H1 (cell line): ENCODE data around the gene TNFAIP8L3. TPM values are rescaled to one million over a fixed set of nuclear protein-coding genes. Genes with fewer than 3 reads are reported as not detected.

Source experiments
- CTCF ChIA-PET: fragments of 300-600 bp; sonication (Branson Sonifier 250); formaldehyde crosslinking; loops from one replicate; lab custom pipeline; 2021; ENCODE audit not compliant: partially characterized antibody; lab: Charles Lee
- POLR2A ChIA-PET: fragments of 300-600 bp; sonication (Branson Sonifier 250); formaldehyde crosslinking; loops from one replicate; lab custom pipeline; 2021; ENCODE audit warnings: inconsistent platforms; ENCODE audit not compliant: partially characterized antibody; lab: Charles Lee
- DNase-seq, 2 experiments: peaks; one replicate each; pipeline versions ENCODE4 v3.0.0 to v3.0.0-alpha.2; 2010 to 2022; ENCODE audit warnings: low spot score in 2 of 2, low read depth in 1 of 2, mixed read lengths in 1 of 2
- FAIRE-seq: peaks from 2 replicates; lab custom pipeline; 2011; peaks lifted over from hg19 to GRCh38; lab: Jason Lieb, UNC
- H2AFZ ChIP-seq: 2 replicates; pipeline ENCODE4 v1.8.1; 2012; ENCODE audit warnings: low read length, inconsistent platforms
- H2AK5ac ChIP-seq: 2 replicates; pipeline ENCODE4 v1.6.1; 2013; ENCODE audit warnings: low read depth, low read length
- H2BK120ac ChIP-seq: replicated peaks from 2 replicates; pipeline ENCODE3; 2013; ENCODE audit warnings: low read depth, low read length, inconsistent platforms
- H2BK12ac ChIP-seq: 2 replicates; pipeline ENCODE4 v1.6.1; 2013; ENCODE audit warnings: low read depth, low read length
- H2BK15ac ChIP-seq: 2 replicates; pipeline ENCODE4 v1.6.1; 2013; ENCODE audit warnings: low read length
- H2BK20ac ChIP-seq: 2 replicates; pipeline ENCODE4 v1.6.1; 2013; ENCODE audit warnings: low read length
- H2BK5ac ChIP-seq: 2 replicates; pipeline ENCODE4 v1.6.1; 2013; ENCODE audit warnings: low read depth, low read length
- H3K14ac ChIP-seq: 2 replicates; pipeline ENCODE4 v1.6.1; 2013; ENCODE audit warnings: inconsistent platforms; ENCODE audit not compliant: insufficient read length
- H3K18ac ChIP-seq: 2 replicates; pipeline ENCODE4 v1.6.1; 2013; ENCODE audit warnings: low read length; ENCODE audit errors: extremely low read depth
- H3K23ac ChIP-seq: 2 replicates; pipeline ENCODE4 v1.6.1; 2013; ENCODE audit warnings: inconsistent platforms; ENCODE audit not compliant: insufficient read length
- H3K23me2 ChIP-seq: 2 replicates; pipeline ENCODE4 v1.6.1; 2013; ENCODE audit warnings: low read depth, low read length
- H3K27ac ChIP-seq: 2 replicates; pipeline ENCODE4 v1.6.1; 2011; ENCODE audit warnings: low read depth, low read length, inconsistent platforms
- H3K27me3 ChIP-seq, 4 experiments: replicated peaks in 1 of 4; 1 replicate in 1 of 4; 2 replicates in 3 of 4; pipeline versions ENCODE4 v1.6.1 to v1.8.1; 2011 to 2013; ENCODE audit warnings: low read length in 3 of 4, mild to moderate bottlenecking in 3 of 4, inconsistent platforms in 2 of 4, mixed read lengths in 2 of 4, moderate library complexity in 1 of 4; ENCODE audit not compliant: control insufficient read depth in 3 of 4, insufficient read depth in 3 of 4; ENCODE audit errors: extremely low read depth in 1 of 4
- H3K36me3 ChIP-seq, 4 experiments: 2 replicates each; pipeline versions ENCODE4 v1.6.1 to v1.8.1; 2011 to 2013; ENCODE audit warnings: mild to moderate bottlenecking in 4 of 4, low read length in 3 of 4, moderate library complexity in 2 of 4, control low read depth in 1 of 4, inconsistent platforms in 1 of 4; ENCODE audit not compliant: insufficient read depth in 4 of 4, control insufficient read depth in 2 of 4
- H3K4ac ChIP-seq: replicated peaks from 2 replicates; pipeline ENCODE3; 2013; ENCODE audit warnings: low read length, low read depth, mixed read lengths, inconsistent platforms; ENCODE audit not compliant: insufficient read length
- H3K4me1 ChIP-seq, 4 experiments: replicated peaks in 1 of 4; 1 replicate in 1 of 4; 2 replicates in 3 of 4; pipeline versions ENCODE4 v1.6.1 to v1.8.1; 2011 to 2013; ENCODE audit warnings: low read length in 3 of 4, inconsistent platforms in 2 of 4, mixed read lengths in 1 of 4; ENCODE audit not compliant: insufficient read depth in 4 of 4, control insufficient read depth in 3 of 4
- H3K4me2 ChIP-seq, 2 experiments: 2 replicates each; pipeline versions ENCODE4 v1.6.1 to v1.8.1; 2011 to 2013; ENCODE audit warnings: low read depth in 2 of 2, low read length in 2 of 2, control low read depth in 1 of 2, inconsistent platforms in 1 of 2, mild to moderate bottlenecking in 1 of 2; ENCODE audit not compliant: insufficient read depth in 1 of 2
- H3K4me3 ChIP-seq, 4 experiments: fragments of 200-600, 300-600 bp in 1 of 4; sonication (generic), shearing (Covaris generic), sonication (Bioruptor Twin) in 1 of 4; 2 replicates each; pipeline versions ENCODE4 v1.5.1 to v1.8.1; 2011 to 2016; ENCODE audit warnings: low read length in 4 of 4, low read depth in 3 of 4, control low read depth in 2 of 4, inconsistent platforms in 2 of 4, mild to moderate bottlenecking in 2 of 4, mixed read lengths in 1 of 4, moderate library complexity in 1 of 4; ENCODE audit not compliant: insufficient read depth in 2 of 4; ENCODE audit errors: extremely low read depth in 1 of 4
- H3K56ac ChIP-seq: replicated peaks from 2 replicates; pipeline ENCODE3; 2013; ENCODE audit warnings: low read depth, mild to moderate bottlenecking, mixed read lengths, low read length, inconsistent platforms; ENCODE audit not compliant: insufficient read length
- H3K79me1 ChIP-seq: 2 replicates; pipeline ENCODE4 v1.6.1; 2013; ENCODE audit warnings: low read depth, low read length, control low read depth
- H3K79me2 ChIP-seq, 2 experiments: 2 replicates each; pipeline versions ENCODE4 v1.6.1 to v1.8.1; 2012 to 2013; ENCODE audit warnings: low read length in 2 of 2, mild to moderate bottlenecking in 2 of 2, inconsistent platforms in 1 of 2; ENCODE audit not compliant: insufficient read depth in 2 of 2, control insufficient read depth in 1 of 2
- H3K9ac ChIP-seq, 4 experiments: replicated peaks in 1 of 4; 1 replicate in 1 of 4; 2 replicates in 3 of 4; pipeline versions ENCODE4 v1.6.1 to v1.8.1; 2011 to 2013; ENCODE audit warnings: low read depth in 3 of 4, low read length in 3 of 4, control low read depth in 2 of 4, mild to moderate bottlenecking in 2 of 4, moderate library complexity in 2 of 4, inconsistent platforms in 1 of 4; ENCODE audit errors: extremely low read depth in 1 of 4
- H3K9me3 ChIP-seq, 2 experiments: 2 replicates each; pipeline versions ENCODE4 v1.6.1 to v1.8.1; 2012 to 2013; ENCODE audit warnings: mild to moderate bottlenecking in 2 of 2, moderate library complexity in 2 of 2, control low read depth in 1 of 2, inconsistent platforms in 1 of 2, low read depth in 1 of 2, low read length in 1 of 2, mixed read lengths in 1 of 2; ENCODE audit not compliant: insufficient read depth in 2 of 2
- H4K20me1 ChIP-seq, 2 experiments: replicated peaks in 1 of 2; 2 replicates each; pipeline versions ENCODE3 to v1.8.1; 2011 to 2013; ENCODE audit warnings: inconsistent platforms in 2 of 2, low read length in 2 of 2, mild to moderate bottlenecking in 1 of 2; ENCODE audit not compliant: insufficient read depth in 2 of 2, control insufficient read depth in 1 of 2
- H4K5ac ChIP-seq: 2 replicates; pipeline ENCODE4 v1.6.1; 2013; ENCODE audit warnings: low read length, low read depth, mixed read lengths, inconsistent platforms; ENCODE audit not compliant: insufficient read length
- H4K8ac ChIP-seq: 2 replicates; pipeline ENCODE4 v1.8.0; 2013; ENCODE audit warnings: mild to moderate bottlenecking, moderate library complexity, low read length, inconsistent platforms; ENCODE audit not compliant: insufficient read depth; ENCODE audit errors: extremely low read depth
- H4K91ac ChIP-seq: replicated peaks from 2 replicates; pipeline ENCODE3; 2013; ENCODE audit warnings: low read length, mixed read lengths, inconsistent platforms; ENCODE audit not compliant: insufficient read length
- CBX8 ChIP-seq: fragments of 300-800, 300-1000 bp; sonication (generic); IDR thresholded peaks from 2 replicates; pipeline ENCODE4 v1.7.1; 2016; ENCODE audit warnings: low read depth, low read length, borderline replicate concordance
- POLR2AphosphoS5 ChIP-seq: IDR thresholded peaks from 2 replicates; pipeline ENCODE4 v1.6.1; 2011; ENCODE audit warnings: low read depth, low read length
- RAD21 ChIP-seq, 2 experiments: IDR thresholded peaks in 1 of 2; conservative IDR thresholded peaks in 1 of 2; 2 replicates each; pipeline ENCODE4 v1.6.1; 2011; ENCODE audit warnings: low read depth in 2 of 2, low read length in 2 of 2, improper control_type of control experiment in 1 of 2, inconsistent platforms in 1 of 2, mild to moderate bottlenecking in 1 of 2, moderate library complexity in 1 of 2
- RBBP5 ChIP-seq: IDR thresholded peaks from 2 replicates; pipeline ENCODE4 v1.7.1; 2012; ENCODE audit warnings: low read depth, mild to moderate bottlenecking, inconsistent platforms, low read length, moderate library complexity, borderline replicate concordance
- TEAD4 ChIP-seq: IDR thresholded peaks from 2 replicates; pipeline ENCODE4 v1.6.1; 2012; ENCODE audit warnings: low read depth, low read length, inconsistent platforms, mixed read lengths
- ZNF274 ChIP-seq: IDR thresholded peaks from 2 replicates; pipeline ENCODE4 v1.7.0; 2012; ENCODE audit warnings: low read length, borderline replicate concordance; ENCODE audit errors: extremely low read depth
- WGBS, 2 experiments: shearing (Covaris generic) in 1 of 2; methylation state at CpG; one replicate each; pipeline versions ENCODE4 v1.1.6 to v1.1.7; 2013 to 2015; ENCODE audit warnings: low lambda C conversion rate in 2 of 2, mixed read lengths in 2 of 2, inconsistent platforms in 1 of 2, low coverage in 1 of 2, missing lambda C conversion rate in 1 of 2; ENCODE audit not compliant: insufficient replicate concordance in 2 of 2, insufficient coverage in 1 of 2, insufficient read length in 1 of 2; ENCODE audit errors: extremely low coverage in 1 of 2, missing lambda C conversion rate in 1 of 2; 5-methylcytosine and 5-hydroxymethylcytosine counted together
- polyA plus RNA-seq, 7 experiments: library from polyadenylated mRNA; depleted of rRNA in 3 of 7; stranded (reverse) in 5 of 7; unstranded in 2 of 7; fragments of >200 nt in 5 of 7; fragments of 200-250 nt in 2 of 7; gene quantifications; 1 replicate in 5 of 7; 2 replicates in 1 of 7; 4 replicates in 1 of 7; pipeline versions ENCODE4 v1.2.1 to v1.2.3, GENCODE V29; 2011 to 2013; ENCODE audit warnings: missing spikeins in 2 of 7, mixed read lengths in 2 of 7
- total RNA-seq: library from RNA; stranded (reverse); fragmentation: NEBNext Ultra II Directional; extraction: Animal tissue kit (Norgen Biotek cat#: 25700); gene quantifications from 2 replicates; pipeline ENCODE4 v1.2.1, GENCODE V29; 2021

The TNFAIP8L3 gene
- total and polyA plus RNA-seq, 2 of the 8 experiments (the other 6 are each of a cell fraction or from before 2014, with no cell fraction given) = 0.23 to 0.67 TPM

GRCh38 chr15:51077221-51078153 is 17.2 kb downstream of the TNFAIP8L3 start:
- ChIA-PET CTCF (interaction anchor here (0.6 to 1.0 kb wide), 3 partner anchors 12 to 312 kb away, joined by 3 to 4 read pairs (median 4); no protein-coding TSS in a partner anchor), POLR2A (interaction anchor here (0.7 to 2.3 kb wide), 11 partner anchors 9 to 1708 kb away, joined by 3 to 10 read pairs (median 5); no protein-coding TSS in a partner anchor)
- FAIRE-seq = peak; percentile 57
- H3K56ac ChIP-seq = no peak overlapping the region
- H3K9me3 ChIP-seq = no peaks in the 10 kb centered on the region
- H4K91ac ChIP-seq = peak overlapping the region; percentile 40
- no peak overlapping the region for H2BK120ac ChIP-seq
- no peak overlapping the region for H2AK5ac ChIP-seq
- WGBS, 2 experiments = 43% methylated on average over 32 of the region's 32 CpGs; no CpG with 5 or more reads in 1 of the 2 experiments
- 0 out of 2 replicates have a peak overlapping the region, but pooled peaks have one; percentile 14 for H2BK12ac ChIP-seq
- peak overlapping the region; percentile 36 for H2BK5ac ChIP-seq
- no peak overlapping the region for H3K23ac ChIP-seq
- no peak overlapping the region for H3K14ac ChIP-seq
- H3K4ac ChIP-seq = peak overlapping the region; percentile 22
- no peaks in the 10 kb centered on the region for H3K36me3 ChIP-seq
- H4K5ac ChIP-seq = no peak overlapping the region
- H4K20me1 ChIP-seq = no peaks in the 10 kb centered on the region
- peak overlapping the region; percentile 48 to 51 for H3K4me2 ChIP-seq
- H3K79me2 ChIP-seq = no peaks in the 10 kb centered on the region
- DNase-seq = peak; percentile 66 to 89
- H3K9ac ChIP-seq = peak overlapping the region in 3 of 4 experiments; percentile 17 to 57 (median 25); a peak in 5 of 7 replicates
- H3K18ac ChIP-seq = no peak overlapping the region; the same call in 1 of the 2 replicates
- peaks cover 0 to 9% (median 5%) of the 10 kb centered on the region in 4 experiments; a peak in 4 of 7 replicates for H3K4me1 ChIP-seq
- peak overlapping the region in 3 of 4 experiments; percentile 6 to 49 (median 17); a peak in 5 of 8 replicates for H3K4me3 ChIP-seq
- peak overlapping the region; percentile 4; the same call in 1 of the 2 replicates for H2AFZ ChIP-seq
- H3K27ac ChIP-seq = peak overlapping the region; percentile 13; the same call in 1 of the 2 replicates
- 0 out of 2 replicates have a peak overlapping the region, but pooled peaks have one; percentile 37 for H2BK15ac ChIP-seq
- 0 out of 2 replicates have a peak overlapping the region, but pooled peaks have one; percentile 83 for H2BK20ac ChIP-seq
- no peaks in the 10 kb centered on the region; the same call in 1 of the 2 replicates for H3K23me2 ChIP-seq
- H3K79me1 ChIP-seq = no peaks in the 10 kb centered on the region; the same call in 1 of the 2 replicates
- peak overlapping the region; percentile 76; the same call in 1 of the 2 replicates for H4K8ac ChIP-seq
- H3K27me3 ChIP-seq = no peaks in the 10 kb centered on the region
- TF ChIP-seq POLR2AphosphoS5 (peak; percentile 54; the same call in 1 of the 2 replicates), CBX8 (no peak), RBBP5 (no peak), TEAD4 (0 out of 2 replicates have a peak, but pooled peaks have one; percentile 58), ZNF274 (no peak), RAD21 (IDR thresholded peaks at IDR 0.05 in 1 of 2, conservative IDR thresholded peaks at IDR 0.05 in 1 of 2; ENCODE audit: low read depth in 2 of 2, low read length in 2 of 2) (no peak)
